Mesenteric fat pad (tissue), 1 donor: Measurements from ENCODE around the gene PVALEF. TPM values are rescaled to one million over a fixed set of nuclear protein-coding genes. Genes with fewer than 3 reads are reported as not detected.

Experiments
- DNase-seq: peaks from one replicate; pipeline ENCODE4 v3.0.0-alpha.2; 2020; ENCODE audit warnings: low spot score
- total RNA-seq: library from RNA; stranded (reverse); fragmentation: NEBNext Ultra II Directional; extraction: Animal tissue kit (Norgen Biotek cat#: 25700); gene quantifications from one replicate; pipeline ENCODE4 v1.2.1, GENCODE V29; 2021
- donor health status: DM: yes; HTN: yes; CAD: no.

Gene PVALEF
- total RNA-seq, 1 donor from 2014 or later, result not detected

GRCh38 chr17:81160747-81161453 lies 4.4 kb upstream of the PVALEF start:
- no peak for DNase-seq

- DNase-seq, result no peak
Measured at GRCh38 chr17:81161536-81161935, 3.8 kb upstream of the PVALEF start.

- no peak for DNase-seq
Measured at GRCh38 chr17:81161972-81162371, 3.3 kb upstream of the PVALEF start.

- DNase-seq, result no peak
Measured at GRCh38 chr17:81162491-81162890, 2.8 kb upstream of the PVALEF start.

- no peak for DNase-seq
Measured at GRCh38 chr17:81163051-81163695, 2.1 kb upstream of the PVALEF start.

- DNase-seq, result no peak
Measured at GRCh38 chr17:81163703-81164370, 1.5 kb upstream of the PVALEF start.

GRCh38 chr17:81164371-81165245 lies 699 bp upstream of the PVALEF start:
- no peak for DNase-seq

GRCh38 chr17:81166033-81166492 lies 756 bp downstream of the PVALEF start, which contains the start of gene AATK:
TSS of gene AATK (minus strand) at chr17:81166221. CDS start at chr17:81165992, 229 bp downstream.
- DNase-seq, result no peak

- DNase-seq, result no peak
Measured at GRCh38 chr17:81167194-81167524, 1.9 kb downstream of the PVALEF start.

GRCh38 chr17:81167638-81168037 lies 2.3 kb downstream of the PVALEF start:
- DNase-seq, result no peak

GRCh38 chr17:81169870-81170309 lies 4.6 kb downstream of the PVALEF start:
- DNase-seq, result no peak

GRCh38 chr17:81170727-81171494 lies 5.6 kb downstream of the PVALEF start:
- DNase-seq, result no peak

- DNase-seq, result no peak
Measured at GRCh38 chr17:81171941-81172340, 6.6 kb downstream of the PVALEF start.

GRCh38 chr17:81173052-81173761 lies 7.9 kb downstream of the PVALEF start:
- no peak for DNase-seq

- DNase-seq, result no peak
Measured at GRCh38 chr17:81173762-81174155, 8.5 kb downstream of the PVALEF start.

GRCh38 chr17:81176666-81177065 lies 11.4 kb downstream of the PVALEF start:
- no peak for DNase-seq

- no peak for DNase-seq
Measured at GRCh38 chr17:81178136-81179091, 13.1 kb downstream of the PVALEF start.

- no peak for DNase-seq
Measured at GRCh38 chr17:81179220-81179619, 13.9 kb downstream of the PVALEF start.

- no peak for DNase-seq
Measured at GRCh38 chr17:81179861-81180260, 14.6 kb downstream of the PVALEF start.
